Coronary artery (tissue), 2 donors: Measurements from ENCODE around the gene TANC1.

Experiments
- DNase-seq: peaks from one replicate; pipeline ENCODE4 v3.0.0-alpha.2; 2017; ENCODE audit warnings: low spot score
- H3K27ac ChIP-seq, 2 donors: fragments of 200-600 bp; sonication (generic); one replicate each; pipeline ENCODE4 v1.5.1; 2016 to 2019
- H3K4me3 ChIP-seq: fragments of 200-600 bp; sonication (generic); 2 replicates; pipeline ENCODE4 v1.5.1; 2016; ENCODE audit warnings: mild to moderate bottlenecking, moderate library complexity
- TF ChIP-seq, protein P1 (sequence below): fragments of 200-600 bp; sonication (generic); IDR thresholded peaks from one replicate; pipeline ENCODE4 v1.5.1; 2019; ENCODE audit warnings: antibody characterized with exemption

TANC1 gene

DNA sequence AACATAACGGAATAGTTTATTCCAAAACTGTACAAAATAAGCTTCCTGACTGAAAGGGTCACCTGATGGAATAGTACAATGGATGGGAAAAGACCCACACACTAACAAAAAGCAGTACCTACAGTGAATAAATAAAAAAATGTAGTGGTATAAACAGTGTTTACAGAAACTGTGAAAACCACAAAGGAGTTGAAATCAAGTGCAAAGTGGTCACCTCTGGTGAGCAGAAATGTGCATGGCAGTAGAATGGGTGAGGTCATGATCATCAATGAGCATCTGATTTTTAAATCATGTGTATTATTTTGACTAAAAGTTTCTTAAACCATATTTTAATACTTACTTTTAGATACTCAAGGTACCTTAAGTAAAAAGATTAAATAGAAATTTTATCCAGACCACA, 306.7 kb downstream of the TANC1 start:
- H3K27ac ChIP-seq: no peak overlapping the region
- TF ChIP-seq, protein P1, sequence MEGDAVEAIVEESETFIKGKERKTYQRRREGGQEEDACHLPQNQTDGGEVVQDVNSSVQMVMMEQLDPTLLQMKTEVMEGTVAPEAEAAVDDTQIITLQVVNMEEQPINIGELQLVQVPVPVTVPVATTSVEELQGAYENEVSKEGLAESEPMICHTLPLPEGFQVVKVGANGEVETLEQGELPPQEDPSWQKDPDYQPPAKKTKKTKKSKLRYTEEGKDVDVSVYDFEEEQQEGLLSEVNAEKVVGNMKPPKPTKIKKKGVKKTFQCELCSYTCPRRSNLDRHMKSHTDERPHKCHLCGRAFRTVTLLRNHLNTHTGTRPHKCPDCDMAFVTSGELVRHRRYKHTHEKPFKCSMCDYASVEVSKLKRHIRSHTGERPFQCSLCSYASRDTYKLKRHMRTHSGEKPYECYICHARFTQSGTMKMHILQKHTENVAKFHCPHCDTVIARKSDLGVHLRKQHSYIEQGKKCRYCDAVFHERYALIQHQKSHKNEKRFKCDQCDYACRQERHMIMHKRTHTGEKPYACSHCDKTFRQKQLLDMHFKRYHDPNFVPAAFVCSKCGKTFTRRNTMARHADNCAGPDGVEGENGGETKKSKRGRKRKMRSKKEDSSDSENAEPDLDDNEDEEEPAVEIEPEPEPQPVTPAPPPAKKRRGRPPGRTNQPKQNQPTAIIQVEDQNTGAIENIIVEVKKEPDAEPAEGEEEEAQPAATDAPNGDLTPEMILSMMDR: no peak

DNA sequence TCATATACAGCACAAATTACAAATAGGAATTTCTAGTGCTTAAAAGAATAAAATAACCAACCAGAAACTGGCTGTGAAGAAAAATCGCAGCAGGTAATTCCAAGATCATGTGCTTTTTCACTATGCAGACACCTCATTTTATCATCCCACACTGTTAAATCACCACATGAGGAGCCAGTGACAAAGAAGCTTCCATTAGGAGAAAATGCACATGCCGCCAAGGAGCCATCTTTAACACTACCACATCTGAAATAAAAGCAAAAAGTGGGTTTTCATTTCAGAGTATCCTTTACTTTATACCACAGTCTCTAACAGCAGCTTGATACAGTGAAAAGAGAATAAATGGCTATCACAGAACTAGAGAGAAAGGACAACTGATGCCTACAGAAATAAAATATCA, 311.3 kb downstream of the TANC1 start:
- TF ChIP-seq, protein P1: no peak
- H3K27ac ChIP-seq: no peak overlapping the region
- no peak for DNase-seq
- H3K4me3 ChIP-seq: no peak overlapping the region

More for the DNA sequence above, 306.7 kb downstream of the TANC1 start:
- no peak overlapping the region for H3K4me3 ChIP-seq
- no peak for DNase-seq

DNA sequence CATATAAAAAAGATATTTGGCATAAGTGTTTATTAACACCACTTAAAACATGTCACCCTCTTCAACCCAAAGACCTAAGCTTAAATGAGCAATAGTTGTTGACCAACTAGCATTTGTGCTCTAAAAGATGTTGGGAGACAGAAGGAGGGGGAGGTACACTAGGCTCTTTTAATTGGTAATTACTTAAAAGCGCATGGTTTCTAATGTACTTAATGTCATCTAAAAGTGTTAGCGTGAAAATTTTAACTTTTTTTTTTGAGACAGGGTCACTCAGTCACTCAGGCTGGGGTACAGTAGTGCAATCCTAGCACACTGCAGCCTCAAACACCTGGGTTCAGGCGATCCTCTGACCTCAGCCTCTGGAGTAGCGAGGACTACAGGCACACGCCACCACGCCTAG, 312.6 kb downstream of the TANC1 start:
- Histone ChIP-seq H3K27ac (no peak overlapping the region), H3K4me3 (no peak overlapping the region)
- TF ChIP-seq, protein P1: no peak
- no peak for DNase-seq
